Activated naive CD8-positive, alpha-beta T cell (primary cell): ENCODE data around the gene HSD11B2.
A peak's percentile ranks its signal among the peaks of the same experiment; 100 is the strongest.

Experiments used
- H3K27ac Mint-ChIP-seq: one replicate; pipeline ENCODE4 v1.8.0; 2021; ENCODE audit warnings: mixed read lengths
- H3K27me3 Mint-ChIP-seq: one replicate; pipeline ENCODE4 v1.8.0; 2021; ENCODE audit warnings: mixed read lengths
- H3K36me3 Mint-ChIP-seq: one replicate; pipeline ENCODE4 v1.8.0; 2021; ENCODE audit warnings: mixed read lengths
- H3K4me1 Mint-ChIP-seq: one replicate; pipeline ENCODE4 v1.8.0; 2021; ENCODE audit warnings: low read depth, mixed read lengths
- H3K4me3 Mint-ChIP-seq: one replicate; pipeline ENCODE4 v1.8.0; 2021; ENCODE audit warnings: mild to moderate bottlenecking, mixed read lengths
- H3K9me3 Mint-ChIP-seq: one replicate; pipeline ENCODE4 v1.8.0; 2021; ENCODE audit warnings: low read depth, mixed read lengths

The HSD11B2 gene

GRCh38 chr16:67477960-67478554 lies 47.1 kb downstream of the HSD11B2 start:
- peak overlapping the region; percentile 56 for H3K4me3 Mint-ChIP-seq
- peaks cover 6% of the 10 kb centered on the region for H3K36me3 Mint-ChIP-seq
- no peaks in the 10 kb centered on the region for H3K27me3 Mint-ChIP-seq
- no peak overlapping the region for H3K27ac Mint-ChIP-seq
- no peaks in the 10 kb centered on the region for H3K9me3 Mint-ChIP-seq
- peaks cover 52% of the 10 kb centered on the region for H3K4me1 Mint-ChIP-seq

- Mint-ChIP-seq H3K9me3 (no peaks in the 10 kb centered on the region), H3K27me3 (no peaks in the 10 kb centered on the region), H3K27ac (peak within 1 kb of the TSS; percentile 98), H3K36me3 (no peaks in the 10 kb centered on the region), H3K4me1 (peaks cover 42% of the 10 kb centered on the region), H3K4me3 (peak within 1 kb of the TSS; percentile 99)
Measured at GRCh38 chr16:67480833-67481560, 50.1 kb downstream of the HSD11B2 start, which contains the start of gene ATP6V0D1. Gene ATP6V0D1, minus strand, starts transcription at chr16:67481157. Its CDS starts 71 bp downstream, at chr16:67481086.

GRCh38 chr16:67481561-67482232 lies 50.8 kb downstream of the HSD11B2 start:
- Mint-ChIP-seq H3K4me1 (peaks cover 36% of the 10 kb centered on the region), H3K4me3 (peak overlapping the region; percentile 99), H3K27ac (peak overlapping the region; percentile 98), H3K9me3 (no peaks in the 10 kb centered on the region), H3K27me3 (no peaks in the 10 kb centered on the region), H3K36me3 (no peaks in the 10 kb centered on the region)

GRCh38 chr16:67482233-67482924 lies 51.5 kb downstream of the HSD11B2 start:
- Mint-ChIP-seq H3K27ac (peak overlapping the region; percentile 98), H3K4me3 (peak overlapping the region; percentile 99), H3K4me1 (peaks cover 32% of the 10 kb centered on the region), H3K9me3 (no peaks in the 10 kb centered on the region), H3K36me3 (no peaks in the 10 kb centered on the region), H3K27me3 (no peaks in the 10 kb centered on the region)

- no peaks in the 10 kb centered on the region for H3K36me3 Mint-ChIP-seq
- H3K4me3 Mint-ChIP-seq, result peak within 1 kb of the TSS; percentile 99
- no peaks in the 10 kb centered on the region for H3K27me3 Mint-ChIP-seq
- H3K27ac Mint-ChIP-seq, result peak within 1 kb of the TSS; percentile 98
- H3K4me1 Mint-ChIP-seq, result peaks cover 28% of the 10 kb centered on the region
- H3K9me3 Mint-ChIP-seq, result no peaks in the 10 kb centered on the region
Measured at GRCh38 chr16:67483150-67483549, 52.2 kb downstream of the HSD11B2 start, which contains the start of gene AGRP. Gene AGRP, minus strand, starts transcription at chr16:67483547. Its CDS starts 149 bp downstream, at chr16:67483398.

- Mint-ChIP-seq H3K27ac (peak overlapping the region; percentile 46), H3K27me3 (no peaks in the 10 kb centered on the region), H3K36me3 (no peaks in the 10 kb centered on the region), H3K4me1 (peaks cover 26% of the 10 kb centered on the region), H3K4me3 (peak overlapping the region; percentile 27), H3K9me3 (no peaks in the 10 kb centered on the region)
Measured at GRCh38 chr16:67483731-67484525, 53.0 kb downstream of the HSD11B2 start.

GRCh38 chr16:67486805-67487204 lies 55.9 kb downstream of the HSD11B2 start:
- no peaks in the 10 kb centered on the region for H3K9me3 Mint-ChIP-seq
- H3K4me3 Mint-ChIP-seq, result no peak overlapping the region
- H3K27ac Mint-ChIP-seq, result no peak overlapping the region
- peaks cover 17% of the 10 kb centered on the region for H3K4me1 Mint-ChIP-seq
- H3K36me3 Mint-ChIP-seq, result no peaks in the 10 kb centered on the region
- H3K27me3 Mint-ChIP-seq, result no peaks in the 10 kb centered on the region
